Measurements from ENCODE around the gene ECHDC1.

- TF ChIP-seq, protein P1, sequence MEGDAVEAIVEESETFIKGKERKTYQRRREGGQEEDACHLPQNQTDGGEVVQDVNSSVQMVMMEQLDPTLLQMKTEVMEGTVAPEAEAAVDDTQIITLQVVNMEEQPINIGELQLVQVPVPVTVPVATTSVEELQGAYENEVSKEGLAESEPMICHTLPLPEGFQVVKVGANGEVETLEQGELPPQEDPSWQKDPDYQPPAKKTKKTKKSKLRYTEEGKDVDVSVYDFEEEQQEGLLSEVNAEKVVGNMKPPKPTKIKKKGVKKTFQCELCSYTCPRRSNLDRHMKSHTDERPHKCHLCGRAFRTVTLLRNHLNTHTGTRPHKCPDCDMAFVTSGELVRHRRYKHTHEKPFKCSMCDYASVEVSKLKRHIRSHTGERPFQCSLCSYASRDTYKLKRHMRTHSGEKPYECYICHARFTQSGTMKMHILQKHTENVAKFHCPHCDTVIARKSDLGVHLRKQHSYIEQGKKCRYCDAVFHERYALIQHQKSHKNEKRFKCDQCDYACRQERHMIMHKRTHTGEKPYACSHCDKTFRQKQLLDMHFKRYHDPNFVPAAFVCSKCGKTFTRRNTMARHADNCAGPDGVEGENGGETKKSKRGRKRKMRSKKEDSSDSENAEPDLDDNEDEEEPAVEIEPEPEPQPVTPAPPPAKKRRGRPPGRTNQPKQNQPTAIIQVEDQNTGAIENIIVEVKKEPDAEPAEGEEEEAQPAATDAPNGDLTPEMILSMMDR (IDR thresholded peaks at IDR 0.05): peak; percentile 52 to 65
- no peak for TF ChIP-seq POLR2AphosphoS5 (IDR thresholded peaks at IDR 0.05)
- no peak for TF ChIP-seq POLR2A (IDR thresholded peaks at IDR 0.05)
Observed at GRCh38 chr6:127302728-127303660, 40.4 kb downstream of the ECHDC1 start.

All from suprapubic skin (tissue), 4 donors.